CD4-positive, alpha-beta T cell treated with Interleukin-15 for 1 hour (primary cell): ENCODE results near the gene DPYD.
"Not testable (repeated sequence)": the region's sequence is repeated elsewhere in the genome, so short reads cannot be mapped to it uniquely, and the experiment has no call there.

Experiments used
- DNase-seq: peaks from one replicate; pipeline ENCODE4 v3.0.0-alpha.2; 2020

DPYD gene

DNA sequence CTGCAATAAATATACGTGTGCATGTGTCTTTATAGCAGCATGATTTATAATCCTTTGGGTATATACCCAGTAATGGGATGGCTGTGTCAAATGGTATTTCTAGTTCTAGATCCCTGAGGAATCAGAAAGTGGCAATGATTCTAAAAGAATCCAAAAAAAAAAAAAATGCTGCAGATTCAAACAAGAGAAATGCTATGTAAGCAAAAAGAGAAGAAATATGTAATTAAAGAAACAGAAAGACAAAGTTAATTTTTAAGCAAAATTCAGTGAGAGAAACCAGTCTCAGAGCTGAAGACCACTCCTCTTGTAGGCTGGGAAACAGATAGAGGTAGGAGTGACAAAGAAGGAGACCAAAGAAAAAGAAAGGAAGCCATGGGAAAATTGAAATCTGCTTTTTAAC, 571.0 kb downstream of the DPYD start:
- not testable (repeated sequence) for DNase-seq

GRCh38 chr1:97348599-97349265, 572.1 kb downstream of the DPYD start:
- DNase-seq: no peak

DNA sequence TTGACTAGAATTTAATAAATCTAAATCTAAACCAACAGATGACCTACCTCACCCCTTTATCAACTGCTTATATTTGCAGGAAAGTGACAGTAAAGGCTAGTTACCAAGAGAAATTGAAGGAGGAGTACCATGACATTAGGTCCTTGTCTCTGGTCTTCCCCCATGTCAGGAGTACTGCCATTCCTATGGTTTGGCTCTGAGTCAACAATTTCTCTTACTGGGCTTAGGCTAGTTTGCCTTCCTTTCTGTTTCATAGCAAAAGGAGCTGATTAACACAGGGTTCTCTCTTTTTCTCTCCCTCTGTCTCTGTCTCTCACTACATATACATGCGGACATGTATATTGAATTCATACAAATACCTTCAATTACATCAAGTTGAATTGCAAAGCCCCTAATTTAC, 579.9 kb downstream of the DPYD start:
- DNase-seq: no peak

DNA sequence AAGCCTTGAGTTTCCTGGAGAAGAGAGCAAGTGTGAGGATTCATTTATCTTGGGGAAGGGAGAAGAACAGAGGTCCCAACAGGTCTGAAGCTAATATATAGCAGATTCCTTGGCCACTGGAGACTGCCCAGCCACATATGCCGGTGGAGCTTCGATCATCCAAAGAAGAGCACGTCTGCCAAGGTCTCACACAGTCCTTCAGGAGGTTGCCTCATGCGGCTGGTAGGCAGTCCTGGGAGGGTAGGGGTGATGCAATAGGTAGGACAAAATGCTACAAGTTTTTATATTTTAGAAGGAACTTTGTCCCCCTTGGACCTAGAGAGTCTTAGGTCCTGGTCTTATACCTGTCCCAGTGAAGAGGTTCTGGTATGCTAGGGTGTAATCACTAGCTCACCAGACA, 582.5 kb downstream of the DPYD start:
- no peak for DNase-seq

DNA sequence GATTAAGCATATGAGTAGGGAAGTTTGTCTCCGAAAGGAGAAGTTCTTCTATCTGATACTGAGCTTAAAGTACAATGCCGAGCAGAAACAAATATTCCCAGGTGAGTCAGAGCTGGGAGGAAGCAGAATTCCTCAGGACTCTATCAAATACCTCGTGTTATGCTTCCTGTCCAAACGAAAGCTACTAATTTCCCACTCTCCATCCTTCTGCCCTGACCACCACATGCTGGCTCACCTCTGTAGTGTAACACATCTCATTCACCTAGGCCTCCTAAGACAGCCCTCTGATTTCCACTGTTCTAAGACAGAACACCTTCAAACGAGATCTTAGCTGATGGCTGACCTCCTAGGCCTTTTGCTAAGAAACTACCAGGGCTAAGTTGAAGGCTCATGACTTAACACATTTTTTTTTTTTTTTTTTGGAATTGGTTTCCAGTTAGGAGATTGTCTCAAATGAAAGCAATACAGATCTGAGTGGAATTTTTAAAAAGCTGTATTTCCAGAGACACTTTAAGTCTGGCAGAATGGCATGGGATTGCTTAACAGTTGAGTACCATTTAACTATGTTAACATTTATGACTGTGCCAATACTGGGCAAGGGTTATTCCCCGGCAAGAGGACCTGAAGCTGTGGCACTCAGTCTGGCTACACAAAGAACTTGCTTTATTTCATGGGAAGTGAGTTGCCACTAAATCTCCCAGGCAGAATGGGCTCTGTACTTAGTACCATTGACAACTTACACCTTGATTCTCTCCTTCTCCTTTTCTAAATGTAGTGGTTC, 583.4 kb downstream of the DPYD start:
- no peak for DNase-seq

GRCh38 chr1:97334454-97334853, 586.4 kb downstream of the DPYD start:
- no peak for DNase-seq

GRCh38 chr1:97332716-97333115, 588.1 kb downstream of the DPYD start:
- DNase-seq: no peak

GRCh38 chr1:97331165-97331564, 589.7 kb downstream of the DPYD start:
- no peak for DNase-seq

- no peak for DNase-seq
Observed at GRCh38 chr1:97314685-97315084, 606.1 kb downstream of the DPYD start.

DNA sequence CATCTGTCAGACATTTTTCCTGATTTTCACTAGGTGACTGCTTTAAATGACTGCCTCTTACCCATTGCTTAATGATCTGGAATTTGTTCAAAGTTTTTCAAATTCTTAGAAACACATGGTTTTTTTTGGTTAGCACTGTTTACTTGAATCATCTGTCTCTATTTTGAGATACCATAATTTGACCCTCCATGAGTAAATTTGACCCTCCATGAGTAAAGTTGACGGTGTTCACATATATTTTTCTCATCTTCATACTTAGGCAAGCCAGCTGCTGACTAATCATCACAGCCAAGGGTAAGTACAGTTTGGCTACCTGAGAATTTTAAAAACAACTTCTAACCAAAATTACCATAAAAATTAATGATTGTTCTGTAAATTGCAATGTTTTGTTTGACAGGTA, 612.7 kb downstream of the DPYD start:
- no peak for DNase-seq

DNA sequence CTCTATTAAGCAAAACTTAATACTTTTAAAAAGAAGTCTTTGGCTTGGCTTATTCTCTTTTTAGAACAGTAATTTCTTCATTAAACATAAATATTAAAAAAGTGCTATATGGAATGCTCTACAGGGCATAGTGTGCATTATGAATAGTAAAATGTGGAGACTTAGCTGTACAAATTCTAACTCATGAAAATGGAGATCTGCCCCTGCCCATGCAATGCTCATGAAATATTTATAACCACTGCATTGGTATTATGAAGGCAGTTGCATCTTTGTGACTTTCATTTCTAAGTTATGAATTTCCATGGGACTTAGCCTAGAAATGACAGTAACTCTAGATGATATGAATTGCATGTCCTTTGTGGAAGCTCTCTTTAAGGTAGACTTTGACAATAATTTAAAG, 613.3 kb downstream of the DPYD start:
- no peak for DNase-seq

- no peak for DNase-seq
Observed at GRCh38 chr1:97307151-97307550, 613.7 kb downstream of the DPYD start.

DNA sequence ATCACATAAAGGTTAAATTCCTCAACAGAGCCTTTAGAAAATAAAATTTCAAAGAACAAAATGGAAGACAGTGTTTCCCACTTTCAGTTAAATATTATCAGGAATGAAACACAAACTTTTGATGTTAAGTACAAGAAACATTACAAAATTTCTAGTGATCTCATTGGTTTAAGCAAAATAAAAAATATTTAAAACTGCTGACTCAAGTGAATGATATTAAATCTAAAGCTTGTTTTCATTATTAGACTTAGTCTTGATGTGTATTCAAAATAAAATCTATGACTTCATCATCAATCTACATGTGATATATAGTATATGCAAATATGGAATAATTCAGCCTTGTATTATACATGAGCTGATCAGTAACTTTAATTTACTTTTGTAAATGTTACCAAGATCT, 614.3 kb downstream of the DPYD start:
- DNase-seq: no peak

GRCh38 chr1:97304366-97304765, 616.5 kb downstream of the DPYD start:
- DNase-seq: no peak

DNA sequence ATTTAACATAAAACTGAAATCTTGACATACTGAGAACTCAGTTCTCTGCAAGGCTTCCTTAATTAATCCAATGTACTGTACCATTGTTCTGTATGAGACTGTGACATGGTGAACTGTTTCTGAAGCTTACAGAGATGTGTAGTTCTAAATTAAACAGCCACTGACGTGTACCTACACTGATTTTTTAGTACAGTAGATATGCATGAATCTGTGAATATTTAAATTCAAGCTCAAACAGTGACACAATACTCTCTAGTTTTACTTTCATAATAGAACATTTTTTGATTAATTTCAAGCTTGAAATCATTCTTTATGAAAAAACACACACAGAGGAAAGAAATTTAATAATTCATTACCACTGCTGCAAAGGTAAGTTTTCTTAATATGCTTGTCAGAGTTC, 621.9 kb downstream of the DPYD start:
- DNase-seq: no peak

DNA sequence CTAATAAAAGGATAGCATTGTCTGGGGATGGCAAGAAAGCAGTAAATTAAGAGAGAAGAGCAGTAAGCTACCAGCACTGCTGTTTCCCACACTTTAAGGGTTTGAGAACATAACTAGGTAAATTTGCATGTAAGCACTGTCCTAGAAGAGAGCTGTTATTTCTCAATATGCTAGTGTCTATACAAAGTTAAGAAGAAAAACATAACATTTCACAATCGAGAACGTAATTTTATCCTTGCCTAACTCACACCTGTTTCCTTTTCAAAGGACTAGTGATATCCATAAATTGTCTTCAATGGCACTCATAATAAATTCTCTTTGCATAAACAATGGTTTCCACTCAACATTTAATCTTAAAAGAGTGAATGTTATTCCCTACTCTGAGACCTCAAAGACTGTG, 623.2 kb downstream of the DPYD start:
- DNase-seq: no peak

- DNase-seq: no peak
Observed at GRCh38 chr1:97281962-97282361, 638.9 kb downstream of the DPYD start.

DNA sequence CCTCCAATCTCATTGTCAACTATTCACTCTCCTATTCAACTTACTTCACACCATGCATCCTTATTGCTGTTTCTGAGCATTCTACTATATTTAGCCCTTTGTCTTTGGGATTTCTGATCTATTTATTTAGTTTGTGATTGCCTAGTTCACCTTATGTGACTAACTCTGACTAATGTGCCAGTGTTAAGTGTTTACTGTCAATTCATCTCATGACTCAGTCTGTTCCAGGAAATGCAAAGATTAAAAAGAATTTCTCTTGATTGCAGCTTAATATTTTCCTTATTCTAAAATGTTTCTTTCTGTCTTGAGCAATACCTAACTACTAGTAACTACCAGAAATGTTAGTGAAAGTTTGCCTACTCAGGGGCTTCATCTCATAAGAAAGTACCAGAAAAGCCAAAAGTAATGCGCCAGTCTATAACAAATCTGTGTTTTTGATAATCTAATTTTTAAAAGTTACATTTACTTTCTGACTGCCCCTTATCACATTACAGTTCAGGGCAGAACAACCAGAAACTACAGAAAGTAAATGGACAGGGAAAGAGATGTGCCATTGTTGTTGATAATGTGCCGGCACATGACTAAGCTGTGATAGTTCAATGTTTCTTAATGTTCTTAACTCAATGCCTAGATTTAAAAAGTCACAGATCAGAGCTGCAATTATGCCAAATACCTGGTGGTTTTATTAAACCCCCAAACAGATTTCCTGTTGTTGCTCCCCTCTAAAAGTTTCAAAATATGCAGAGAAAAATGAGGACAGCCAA, 642.8 kb downstream of the DPYD start:
- no peak for DNase-seq

DNA sequence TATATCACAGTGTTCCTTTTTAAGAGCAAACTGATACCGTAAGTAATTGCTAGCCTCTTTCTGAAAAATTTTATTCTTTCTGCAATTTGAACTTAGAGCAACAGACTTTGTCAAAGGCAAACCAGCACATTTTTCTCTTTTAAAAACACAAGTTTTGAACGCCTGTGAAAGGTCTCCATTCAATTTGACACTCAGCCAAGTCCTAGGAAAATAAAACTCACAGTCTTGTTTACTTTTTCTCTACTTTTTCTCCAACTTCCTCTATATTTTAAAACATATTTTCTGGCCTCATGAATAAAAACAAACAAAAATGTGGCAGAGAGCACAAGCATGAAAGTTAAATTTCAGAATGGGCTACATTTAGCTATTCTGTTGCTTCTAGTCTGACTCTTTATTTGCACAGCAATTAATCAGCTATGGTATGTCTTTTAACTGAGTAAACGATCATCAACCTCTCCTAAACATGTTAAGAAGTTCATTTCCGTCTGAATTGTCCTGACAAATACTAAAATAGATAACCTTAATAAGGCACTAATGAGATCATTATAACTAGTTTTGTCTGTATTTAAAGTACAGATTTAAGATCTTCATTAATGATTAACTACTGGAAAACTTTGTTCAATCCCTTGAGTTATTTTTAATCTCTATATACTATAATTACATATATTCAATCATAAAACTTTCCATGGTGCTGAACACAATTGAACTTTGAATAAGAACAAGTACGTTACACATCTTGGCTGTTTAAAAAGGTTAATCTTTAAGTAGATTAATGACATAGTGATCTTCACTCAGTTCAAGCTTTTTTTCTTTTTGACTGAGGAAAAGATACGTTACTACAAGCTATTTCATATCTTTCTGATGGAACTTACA, 648.7 kb downstream of the DPYD start:
- no peak for DNase-seq

GRCh38 chr1:97270508-97271307, 650.1 kb downstream of the DPYD start:
- DNase-seq: no peak

GRCh38 chr1:97265630-97266029, 655.2 kb downstream of the DPYD start:
- no peak for DNase-seq

DNA sequence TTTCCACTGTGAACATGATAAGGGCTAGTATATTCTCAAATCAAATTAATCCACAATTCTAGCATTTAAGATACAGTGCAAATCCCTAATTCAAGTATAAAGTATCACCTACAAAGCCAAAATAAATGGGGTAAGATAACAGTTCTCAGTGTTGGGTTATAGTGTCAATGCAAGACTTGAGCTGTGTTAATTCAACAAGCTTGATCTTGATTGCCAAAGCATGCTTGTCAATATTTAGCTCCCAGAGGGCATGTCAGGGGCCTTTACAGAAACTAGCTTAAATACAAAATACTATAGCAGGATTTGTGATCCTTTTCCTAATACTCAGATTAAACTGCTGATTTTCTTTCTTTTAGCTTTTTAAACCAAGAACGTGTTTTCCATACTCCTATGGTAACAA, 658.0 kb downstream of the DPYD start:
- no peak for DNase-seq
